Activated CD8-positive, alpha-beta memory T cell treated with anti-CD3 and anti-CD28 coated beads, Interleukin-2, amount 50 U/mL, for 4 hours (primary cell): Measurements from ENCODE around the gene DPPA2.
A peak's percentile ranks its signal among the peaks of the same experiment; 100 is the strongest.
"Not testable (repeated sequence)": the region's sequence is repeated elsewhere in the genome, so short reads cannot be mapped to it uniquely, and the experiment has no call there.

Source experiments
- DNase-seq: peaks from one replicate; pipeline ENCODE4 v3.0.0-alpha.2; 2020

Gene DPPA2, protein sequence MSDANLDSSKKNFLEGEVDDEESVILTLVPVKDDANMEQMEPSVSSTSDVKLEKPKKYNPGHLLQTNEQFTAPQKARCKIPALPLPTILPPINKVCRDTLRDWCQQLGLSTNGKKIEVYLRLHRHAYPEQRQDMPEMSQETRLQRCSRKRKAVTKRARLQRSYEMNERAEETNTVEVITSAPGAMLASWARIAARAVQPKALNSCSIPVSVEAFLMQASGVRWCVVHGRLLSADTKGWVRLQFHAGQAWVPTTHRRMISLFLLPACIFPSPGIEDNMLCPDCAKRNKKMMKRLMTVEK

DNA sequence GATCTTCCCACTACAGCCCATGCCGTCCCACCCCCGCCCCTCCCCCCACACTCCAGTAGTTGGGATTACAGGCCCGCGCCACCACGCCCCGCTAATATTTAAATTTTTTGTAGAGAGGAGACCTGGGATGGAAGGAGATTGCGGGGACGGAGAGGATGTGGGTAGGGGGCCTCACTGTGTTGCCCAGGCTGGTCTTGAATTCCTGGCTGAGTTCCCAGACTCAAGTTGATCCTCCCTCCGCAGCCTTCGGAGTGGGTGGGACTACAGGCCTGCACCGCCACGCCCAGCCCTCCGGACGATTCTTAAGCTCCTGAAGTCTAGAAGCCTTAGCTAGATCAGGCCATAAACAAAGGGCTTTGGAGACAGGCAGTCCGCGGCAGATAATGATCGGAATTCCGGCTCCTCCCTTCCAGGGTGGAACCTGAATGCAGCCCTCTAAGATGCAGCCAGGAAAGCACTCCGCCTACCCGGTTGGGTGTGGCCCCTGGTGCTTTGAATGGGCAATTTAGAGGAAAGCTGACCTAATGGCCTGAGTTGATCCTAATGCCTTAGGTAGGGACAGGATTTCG, at the start of gene DPPA2:
DPPA2 (minus strand) TSS at position 356 of the 569 bp plus-strand sequence. CDS start 1,975 bp downstream, outside the sequence.
- DNase-seq = no peak

DNA sequence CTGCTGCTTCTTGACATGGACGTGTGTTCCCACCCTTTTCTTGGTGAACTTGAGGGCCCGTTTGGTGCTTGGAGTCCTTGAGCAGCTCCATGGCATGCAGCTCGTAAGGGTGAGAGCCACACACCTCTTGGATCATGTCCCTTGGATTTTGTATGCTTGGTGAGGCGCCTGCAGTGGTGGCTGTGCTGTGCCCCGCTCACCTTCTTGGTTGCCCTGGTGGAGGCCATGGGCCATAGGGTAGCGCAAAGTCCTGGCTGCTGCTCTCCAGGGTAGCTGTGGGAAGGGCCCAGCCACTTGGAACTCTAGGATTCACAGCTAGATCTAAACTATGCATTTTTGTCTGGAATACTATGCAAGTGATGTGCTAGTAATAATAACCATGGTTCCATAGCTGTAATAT, 47.8 kb upstream of the DPPA2 start:
- DNase-seq = no peak

DNA sequence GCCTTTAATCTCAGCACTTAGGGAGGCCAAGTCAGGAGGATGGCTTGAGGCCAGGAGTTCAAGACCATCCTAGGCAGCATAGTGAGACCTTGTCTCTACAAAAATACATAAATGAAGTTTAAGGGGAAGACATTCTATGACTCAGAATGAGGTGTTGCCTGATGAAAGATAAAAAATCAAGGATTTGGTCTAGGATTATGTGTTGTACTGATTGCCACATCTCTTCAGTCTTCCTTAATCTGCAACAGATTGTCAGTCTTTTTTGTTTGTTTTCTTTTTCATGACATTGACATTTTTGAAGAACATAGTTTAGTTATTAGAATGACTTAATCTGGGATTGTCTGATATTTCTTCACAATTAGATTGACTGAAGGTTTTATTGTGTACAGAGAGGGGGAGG, 47.3 kb upstream of the DPPA2 start:
- no peak for DNase-seq

DNA sequence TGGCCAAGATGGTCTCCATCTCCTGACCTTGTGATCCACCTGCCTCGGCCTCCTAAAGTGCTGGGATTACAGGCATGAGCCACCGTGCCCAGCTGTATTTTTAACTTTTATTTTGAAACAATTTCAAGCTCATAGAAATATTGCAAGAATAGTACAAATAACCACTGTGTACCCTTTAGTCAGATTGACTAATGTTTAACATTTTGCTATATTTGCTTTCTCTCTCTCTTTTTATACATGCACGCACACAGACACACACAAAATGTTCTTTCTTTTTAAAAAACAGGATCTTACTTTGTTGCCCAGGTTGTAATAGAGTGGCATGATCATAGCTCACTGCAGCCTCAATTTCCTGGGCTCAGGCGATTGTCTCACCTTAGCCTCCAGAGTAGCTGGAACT, 46.5 kb upstream of the DPPA2 start:
- DNase-seq = no peak

DNA sequence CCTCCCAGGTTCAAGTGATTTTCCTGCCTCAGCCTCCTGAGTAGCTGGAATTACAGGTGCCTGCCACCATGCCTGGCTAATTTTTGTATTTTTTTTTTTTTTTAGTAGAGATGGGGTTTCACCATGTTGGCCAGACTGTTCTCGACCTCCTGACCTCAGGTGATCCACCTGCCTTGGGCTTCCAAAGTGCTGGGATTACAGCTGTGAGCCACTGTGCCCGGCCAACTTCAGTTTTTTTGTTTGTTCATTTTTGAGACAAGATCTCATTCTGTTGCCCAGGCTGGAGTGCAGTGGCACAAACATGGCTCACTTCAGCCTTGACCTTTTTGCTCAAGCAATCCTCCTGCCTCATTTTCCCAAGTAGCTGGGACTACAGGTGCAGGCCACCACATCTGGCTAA, 42.5 kb upstream of the DPPA2 start:
- DNase-seq = not testable (repeated sequence)

DNA sequence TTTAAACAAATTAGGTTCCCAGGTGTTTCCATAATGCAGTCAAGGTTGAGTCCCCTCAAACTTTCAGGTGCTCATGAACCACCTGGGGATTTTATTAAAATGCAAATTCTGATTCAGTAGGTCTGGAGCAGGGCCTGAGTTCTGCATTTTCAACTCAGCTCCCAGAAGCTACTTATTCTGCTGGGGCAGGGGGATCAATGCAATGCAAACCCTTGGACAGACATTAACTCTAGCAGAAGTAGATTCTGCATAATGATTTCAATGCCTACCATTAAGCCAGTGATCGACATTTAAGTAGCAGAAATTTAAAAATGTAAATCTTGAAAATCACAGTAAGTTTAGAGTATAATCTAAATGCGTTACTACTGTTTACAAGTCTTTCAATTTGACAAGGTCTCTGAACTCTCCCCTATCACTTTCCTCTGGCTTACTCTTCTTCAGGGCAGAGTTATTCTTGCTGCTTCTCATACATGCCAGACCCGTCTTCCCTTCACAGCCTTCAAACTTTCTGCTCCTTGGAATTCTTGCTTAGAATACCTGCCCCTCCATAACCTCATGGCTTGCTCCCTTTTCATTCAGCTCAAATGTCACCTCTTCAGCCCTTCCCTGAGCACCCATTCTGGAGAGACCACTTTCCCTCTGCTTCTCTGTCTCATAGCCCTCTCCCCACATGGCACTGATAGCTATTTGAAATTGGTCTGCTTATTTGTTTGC, 40.3 kb upstream of the DPPA2 start:
- DNase-seq = no peak

DNA sequence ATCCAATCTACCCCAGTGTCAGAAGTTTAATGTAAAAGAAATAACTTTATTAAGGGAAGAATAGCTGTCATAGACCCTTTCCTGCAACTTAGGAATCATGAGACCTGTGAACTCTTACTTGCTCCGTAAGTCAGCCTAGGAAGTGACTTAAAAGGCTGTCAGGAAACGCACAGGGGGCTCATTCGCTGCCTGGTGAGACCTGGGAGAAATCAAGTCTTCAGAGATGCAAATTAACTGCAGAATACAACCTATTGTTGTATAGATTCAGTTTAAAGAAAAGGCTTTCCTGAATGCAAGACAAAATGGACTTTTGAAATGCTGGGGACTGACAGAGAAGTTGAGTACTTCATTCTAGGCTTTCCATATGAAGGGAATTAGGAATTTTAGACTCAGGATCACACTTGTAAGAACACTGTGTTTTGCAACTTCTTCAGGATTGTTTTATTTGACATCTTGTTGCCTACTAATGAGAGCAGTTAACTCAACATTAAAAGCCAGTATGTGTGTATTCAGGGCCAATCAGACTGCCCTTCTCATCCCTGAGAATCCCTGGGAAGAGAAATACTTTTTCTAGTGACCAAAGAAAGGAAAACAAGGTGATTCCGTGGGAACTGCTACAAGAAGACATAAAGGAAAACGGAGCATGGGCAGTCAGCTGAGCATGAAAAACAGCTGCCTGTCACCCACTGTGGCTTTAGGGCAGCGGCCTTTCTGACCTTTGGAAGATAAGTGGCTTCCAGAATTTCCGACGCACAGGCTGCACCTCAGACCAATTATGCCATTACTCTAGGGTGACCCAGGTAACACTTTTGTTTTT, 39.5 kb upstream of the DPPA2 start:
- DNase-seq = no peak

DNA sequence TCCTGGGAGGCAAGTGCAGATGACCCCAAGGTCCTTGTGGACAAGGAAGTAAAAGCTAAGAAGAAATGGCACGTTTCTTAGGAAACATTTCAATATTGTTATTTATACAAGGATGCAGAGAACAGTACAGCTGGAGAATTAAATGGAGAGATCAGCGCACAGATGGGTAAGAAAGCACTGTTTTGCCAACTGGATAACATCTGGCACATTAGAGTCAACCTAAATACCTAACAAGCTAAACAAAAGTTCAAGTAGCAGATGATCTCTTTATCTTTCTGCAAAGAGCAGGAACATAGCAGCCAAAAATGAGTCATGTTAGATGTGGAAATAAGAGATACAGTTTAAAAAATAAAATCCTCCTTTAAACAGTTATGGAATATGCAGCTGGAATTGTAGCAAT, 36.7 kb upstream of the DPPA2 start:
- DNase-seq = no peak

DNA sequence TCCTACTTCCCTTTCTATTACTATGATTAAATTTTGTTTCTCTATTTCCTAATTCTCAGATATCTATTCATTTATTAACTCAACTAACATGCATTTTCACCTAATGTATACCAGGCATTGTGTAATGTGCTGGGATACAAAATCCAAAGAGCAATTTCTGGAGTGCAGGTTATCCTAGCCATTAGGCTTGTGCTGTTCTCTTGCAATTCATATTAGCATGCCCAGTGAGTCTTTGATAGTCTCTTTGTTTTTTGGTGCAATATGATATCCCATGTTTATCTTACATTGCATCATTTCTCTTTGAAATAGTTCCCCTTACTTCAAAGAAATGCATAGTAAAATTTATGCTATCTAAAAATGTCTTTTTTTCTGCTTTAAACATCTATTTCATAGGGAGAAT, 34.9 kb upstream of the DPPA2 start:
- DNase-seq = no peak

DNA sequence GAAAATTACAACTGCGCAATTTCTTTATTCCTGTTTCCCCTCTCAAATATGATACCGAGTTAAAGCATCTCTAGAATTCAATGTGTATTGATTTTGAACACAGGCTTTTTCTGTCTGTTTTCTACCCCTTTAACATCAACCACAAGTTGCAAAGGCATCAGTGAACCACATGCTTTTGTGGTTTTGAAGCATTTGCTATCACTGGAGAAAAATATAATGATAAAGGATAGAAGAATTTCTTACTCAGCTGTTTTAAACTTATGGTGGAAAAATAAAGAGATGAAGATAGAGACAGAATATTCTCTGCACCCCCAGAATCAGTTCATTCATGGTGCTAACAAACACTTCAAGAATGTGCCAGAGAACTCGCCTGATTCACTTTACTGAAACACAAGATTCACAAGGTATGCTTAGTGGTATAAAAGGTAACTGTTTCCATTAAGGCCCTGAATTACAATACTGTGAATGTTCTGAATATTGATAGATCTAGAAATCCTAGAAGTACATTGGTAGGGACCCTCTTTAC, 30.5 kb upstream of the DPPA2 start:
- DNase-seq = no peak

DNA sequence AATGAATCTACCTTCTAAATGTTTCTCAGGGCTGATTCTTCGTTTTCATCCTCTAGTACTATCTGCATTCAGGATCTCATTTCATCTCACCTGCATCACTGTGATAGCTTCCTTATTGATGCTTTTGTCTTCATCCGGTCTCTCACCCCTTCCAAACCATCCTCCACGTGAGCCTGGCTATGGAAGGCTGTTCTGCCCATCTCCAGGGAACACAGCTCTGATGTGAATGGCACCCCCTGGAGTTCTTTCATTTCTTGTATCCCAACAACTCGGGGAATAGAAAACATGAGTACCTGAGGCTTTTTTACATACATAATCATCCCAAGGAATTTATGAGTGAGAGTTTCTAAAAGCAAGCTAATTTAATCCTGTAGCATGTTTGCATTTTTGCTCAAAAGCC, 29.8 kb upstream of the DPPA2 start:
- DNase-seq = no peak

DNA sequence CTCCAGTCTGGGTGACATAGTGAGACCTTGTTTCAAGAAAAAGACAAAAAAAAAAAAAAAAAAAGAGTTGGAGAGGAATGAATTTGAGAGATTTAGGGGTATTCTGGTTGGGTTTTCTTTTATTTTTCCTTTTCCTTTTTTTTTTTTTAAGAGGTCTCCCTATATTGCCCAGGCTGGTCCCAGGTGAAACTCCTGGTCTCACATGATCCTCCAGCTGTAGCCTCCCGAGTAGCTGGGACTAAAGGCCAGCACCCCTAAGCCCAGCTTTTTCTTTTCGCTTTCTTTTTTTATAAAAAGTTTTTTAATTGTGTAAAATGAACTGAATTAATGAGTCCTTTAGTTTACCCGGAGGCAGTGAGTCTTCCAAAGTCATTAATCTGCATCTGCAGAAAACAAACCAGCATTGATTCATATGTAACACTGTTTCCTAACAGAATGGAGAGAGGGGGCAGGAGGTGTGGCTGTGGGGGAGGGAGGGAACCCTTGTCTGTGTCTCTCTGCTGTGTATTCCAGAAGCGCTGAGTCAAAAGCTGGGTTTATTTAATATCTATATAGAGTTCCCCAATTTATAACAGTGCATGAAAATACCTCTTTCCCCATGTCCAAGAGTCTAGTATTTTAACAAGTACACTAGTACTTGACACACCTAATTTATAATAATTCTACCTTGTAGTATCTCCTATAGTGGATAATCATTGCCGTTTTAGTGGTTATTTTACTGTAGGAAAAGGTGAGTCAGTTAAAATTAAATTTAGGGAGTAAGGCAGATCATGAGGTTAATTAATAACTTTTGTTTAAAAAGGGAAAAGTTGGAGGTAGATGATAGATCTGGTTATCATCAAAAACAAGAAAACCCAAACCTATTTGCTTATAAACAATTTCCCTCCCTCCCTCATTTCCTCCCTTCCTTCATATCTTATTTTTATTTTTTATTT, 23.7 kb upstream of the DPPA2 start:
- DNase-seq = no peak

DNA sequence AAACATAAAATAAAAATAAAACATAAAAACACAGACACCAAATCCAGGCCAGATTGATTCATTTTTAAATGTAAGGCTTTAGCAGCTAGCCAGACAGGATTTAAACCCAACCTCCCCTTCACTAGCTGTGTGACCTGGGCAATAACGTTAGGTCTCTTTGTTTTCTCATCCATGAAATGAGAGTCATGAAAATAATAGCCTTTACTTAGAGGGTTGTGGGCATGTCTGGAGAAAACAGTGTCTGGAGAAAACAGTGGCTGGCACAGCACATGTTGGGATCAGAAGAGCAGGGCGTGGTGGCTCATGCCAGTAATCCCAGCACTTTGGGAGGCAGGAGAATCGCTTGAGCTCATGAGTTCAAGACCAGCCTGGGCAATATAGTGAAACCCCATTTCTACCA, 22.9 kb upstream of the DPPA2 start:
- DNase-seq = no peak

DNA sequence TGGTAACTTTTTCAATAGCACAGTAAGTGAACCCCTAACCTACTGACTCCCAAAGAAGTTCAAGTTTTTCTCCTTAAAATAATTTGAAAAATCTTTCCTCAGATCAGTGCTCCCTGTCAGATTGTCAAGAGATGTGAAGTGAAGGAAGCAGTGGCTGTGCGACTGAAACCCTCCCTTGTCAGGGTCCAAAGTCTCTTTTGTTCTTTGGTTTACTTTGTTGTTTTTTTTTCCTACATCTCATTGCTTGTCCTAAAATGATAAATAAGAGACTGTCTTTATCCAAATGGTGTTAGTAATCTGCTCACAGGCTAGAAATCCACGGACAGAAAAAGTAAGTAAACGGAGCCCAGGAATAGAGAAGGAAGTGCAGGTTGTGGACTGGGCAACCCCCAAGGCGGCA, 22.0 kb upstream of the DPPA2 start:
- no peak for DNase-seq

DNA sequence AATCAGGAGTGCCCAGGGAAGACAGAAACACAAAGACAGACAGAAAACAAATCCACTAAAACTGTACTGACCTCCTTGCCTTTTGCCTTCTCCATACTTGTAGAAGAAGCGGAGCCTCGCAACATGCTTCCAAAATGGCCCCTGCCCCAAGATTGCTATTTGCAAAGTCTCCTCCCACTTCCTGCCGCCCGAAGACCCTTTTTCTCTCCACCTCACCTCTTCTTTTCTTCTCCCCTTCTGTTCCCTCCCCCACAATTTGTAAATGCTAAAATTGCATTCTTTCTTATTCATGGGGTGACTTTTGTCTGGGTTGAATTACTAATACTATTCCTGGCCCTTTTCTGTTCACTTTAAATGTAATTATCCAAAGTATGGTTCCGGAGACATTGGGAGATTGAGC, 21.1 kb upstream of the DPPA2 start, which contains the start of gene DPPA4:
DPPA4 (minus strand) TSS at position 154 of the 400 bp plus-strand sequence; CDS start at position 125, 29 bp downstream.
- no peak for DNase-seq

DNA sequence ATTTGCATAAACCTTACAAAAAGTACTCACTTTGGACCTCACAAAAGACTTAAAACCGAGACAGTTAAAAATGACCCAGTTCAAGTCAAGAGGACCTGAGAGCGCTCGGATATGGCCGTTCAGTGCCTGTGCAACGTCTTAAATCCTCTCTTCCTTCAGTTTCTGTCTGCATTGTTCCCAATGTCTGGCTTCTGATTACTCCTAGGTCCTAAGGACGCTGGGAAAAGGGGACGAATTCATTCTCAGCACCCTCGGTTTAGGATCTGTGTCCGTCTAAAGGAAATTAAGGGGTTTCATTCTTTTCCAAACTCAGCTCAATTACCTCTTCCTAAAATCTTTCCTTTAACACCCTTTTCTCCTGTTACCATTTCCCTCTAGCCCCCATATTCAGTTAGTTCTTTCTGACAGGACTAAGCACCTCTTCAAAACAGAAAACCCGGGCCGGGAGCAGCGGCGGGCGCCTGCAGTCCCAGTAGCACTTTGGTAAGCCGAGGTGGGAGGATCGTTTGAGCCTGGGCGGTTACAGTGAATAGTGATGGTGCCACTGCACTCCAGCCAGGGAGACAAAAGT, 20.1 kb upstream of the DPPA2 start:
- peak; percentile 20 for DNase-seq

DNA sequence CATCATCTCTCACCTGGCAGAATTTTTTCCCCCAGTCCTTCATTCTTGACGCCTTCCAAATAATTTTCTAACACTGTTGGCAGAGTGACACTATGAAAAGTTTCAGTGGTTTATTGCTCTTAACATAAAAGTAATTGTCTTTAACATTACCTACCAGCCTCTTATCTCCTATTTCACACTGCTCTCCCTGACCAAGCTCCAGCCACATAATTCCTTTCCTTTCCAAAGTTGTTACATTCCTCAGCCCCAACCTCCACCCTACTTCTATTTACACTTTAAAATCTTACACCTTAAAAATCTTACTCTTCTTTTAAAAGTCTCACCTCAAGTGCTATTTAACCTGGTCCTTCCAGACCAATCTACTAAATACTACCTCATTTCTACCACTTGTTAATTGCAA, 18.3 kb upstream of the DPPA2 start:
- DNase-seq = no peak

DNA sequence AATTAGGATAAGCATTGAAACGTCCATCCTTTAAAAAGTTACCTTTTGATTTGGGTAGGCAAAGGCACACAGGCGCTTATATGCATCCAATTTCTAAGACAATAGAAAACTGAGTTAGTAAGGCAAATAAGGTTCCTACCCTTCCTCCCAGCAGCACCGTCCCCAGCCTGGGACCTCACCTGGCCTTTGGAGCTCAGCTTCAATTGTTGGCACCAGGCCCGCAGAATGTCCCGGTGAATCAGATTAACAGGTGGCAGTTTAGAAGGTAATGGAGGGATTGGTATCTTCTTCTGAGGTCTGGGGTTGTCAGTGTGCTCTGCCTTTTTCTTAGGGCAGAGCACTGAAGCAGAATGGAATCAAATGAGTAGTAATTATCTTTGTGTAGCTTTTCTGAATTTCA, 15.4 kb upstream of the DPPA2 start:
- no peak for DNase-seq

DNA sequence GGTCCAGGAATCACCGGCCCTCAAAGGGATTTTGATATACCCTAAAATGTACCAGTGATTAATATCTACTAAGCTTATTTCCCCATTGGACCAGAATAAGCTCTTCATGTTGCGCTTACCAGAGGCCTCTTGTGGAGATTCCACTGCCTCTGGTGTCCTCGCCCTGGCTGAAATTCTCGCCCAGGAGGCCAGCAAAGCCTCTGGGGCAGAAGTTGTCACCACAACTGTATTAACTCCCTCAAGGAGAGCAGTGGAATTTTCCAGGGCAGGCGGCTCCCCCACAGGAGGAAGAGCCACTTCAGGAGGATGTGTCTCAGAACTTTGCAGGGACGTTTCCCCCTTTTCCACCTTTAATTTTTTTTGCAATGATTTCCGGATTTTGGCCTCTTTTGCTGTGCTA, 14.1 kb upstream of the DPPA2 start:
- DNase-seq = no peak

DNA sequence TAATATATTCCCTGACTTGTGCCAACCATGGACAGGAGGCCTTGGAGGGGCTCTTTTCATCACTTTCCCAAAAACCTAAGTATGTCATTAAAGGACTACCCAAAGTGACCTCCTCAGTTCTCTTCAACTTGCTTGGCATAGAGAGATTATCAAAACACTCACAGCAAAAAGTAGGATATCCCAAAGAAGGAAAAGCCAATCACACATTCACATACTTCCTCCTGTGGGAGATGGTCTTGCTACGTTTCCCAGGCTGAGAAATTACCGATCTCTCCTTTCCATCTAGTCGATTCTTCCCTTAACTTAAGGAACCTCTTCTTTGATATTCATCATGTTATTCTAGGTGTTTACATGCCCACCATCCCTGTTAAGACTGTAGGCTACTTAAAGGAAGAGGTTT, 11.9 kb upstream of the DPPA2 start:
- DNase-seq = no peak

DNA sequence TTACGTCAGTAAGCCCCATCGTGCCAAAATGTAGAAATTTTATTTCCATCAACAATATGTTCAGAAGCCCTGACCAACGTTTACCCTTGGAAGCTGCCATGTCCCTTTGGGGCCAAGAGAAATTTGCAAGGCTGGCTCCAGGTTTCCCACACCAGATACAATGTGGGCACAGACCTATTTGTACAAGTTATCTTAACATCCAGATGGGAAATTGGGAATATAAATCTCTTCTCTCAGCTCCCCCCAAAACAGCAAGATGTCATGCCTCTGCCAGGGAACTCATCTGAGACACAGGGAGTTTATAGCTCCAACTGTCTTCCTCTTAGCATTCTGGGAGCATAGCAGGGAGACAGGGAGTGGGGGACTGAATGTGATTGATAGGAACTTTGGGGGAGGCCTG, 9.3 kb upstream of the DPPA2 start:
- DNase-seq = no peak

DNA sequence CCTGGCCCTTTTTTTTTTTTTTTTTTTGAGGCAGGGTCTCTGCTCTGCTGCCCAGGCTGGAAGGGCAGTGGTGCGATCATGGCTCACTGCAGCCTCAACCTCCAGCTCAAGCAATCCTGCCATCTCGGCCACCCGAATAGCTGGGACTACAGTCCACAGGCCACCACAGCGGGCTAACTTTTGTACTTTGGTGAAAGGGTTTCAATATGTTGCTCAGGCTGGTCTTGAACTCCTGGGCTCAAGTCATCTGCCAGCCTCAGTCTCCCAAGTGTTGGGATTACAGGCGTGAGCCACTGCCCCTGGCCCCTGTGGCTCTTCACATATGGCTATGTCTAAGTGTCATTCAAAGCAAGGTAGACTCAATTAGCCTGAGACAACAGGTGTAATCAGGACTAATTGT, 8.8 kb upstream of the DPPA2 start:
- no peak for DNase-seq
